GM23338 (cell line): Measurements from ENCODE around the gene CAMTA1. TPM values are rescaled to one million over a fixed set of nuclear protein-coding genes. Genes with fewer than 3 reads are reported as not detected.

Source experiments
- ATAC-seq: fragments of 200-7000 bp; cut with Tn5 transposase; 3 replicates; pipeline ENCODE4 v1.9.1; 2020
- DNase-seq: peaks from one replicate; pipeline ENCODE4 v3.0.0-alpha.2; 2015; ENCODE audit warnings: low spot score
- H2AFZ ChIP-seq: fragments of 200-600 bp; sonication (generic); 2 replicates; pipeline ENCODE4 v1.8.0; 2016; ENCODE audit warnings: antibody characterized with exemption, mild to moderate bottlenecking, moderate library complexity
- H3F3A ChIP-seq: fragments of 200-600 bp; sonication (generic); replicated peaks from 2 replicates; pipeline ENCODE4 v1.8.0; 2017; ENCODE audit warnings: antibody characterized with exemption, mixed run types, low read depth
- H3K27ac ChIP-seq: fragments of 200-600 bp; sonication (generic); 2 replicates; pipeline ENCODE4 v1.6.1; 2016; ENCODE audit warnings: low read depth
- H3K27me3 ChIP-seq: fragments of 200-600 bp; sonication (generic); 2 replicates; pipeline ENCODE4 v1.8.0; 2016; ENCODE audit warnings: mild to moderate bottlenecking, mixed run types, moderate library complexity; ENCODE audit not compliant: insufficient read depth
- H3K36me3 ChIP-seq: fragments of 200-600 bp; sonication (generic); 2 replicates; pipeline ENCODE4 v1.8.0; 2016; ENCODE audit warnings: mild to moderate bottlenecking; ENCODE audit not compliant: insufficient read depth
- H3K4me1 ChIP-seq: fragments of 200-600 bp; sonication (generic); 2 replicates; pipeline ENCODE4 v1.8.0; 2016; ENCODE audit warnings: mild to moderate bottlenecking, moderate library complexity; ENCODE audit not compliant: insufficient read depth
- H3K4me2 ChIP-seq: fragments of 200-600 bp; sonication (generic); 2 replicates; pipeline ENCODE4 v1.7.1; 2017; ENCODE audit warnings: mixed run types
- H3K4me3 ChIP-seq: fragments of 200-600 bp; sonication (generic); 2 replicates; pipeline ENCODE4 v1.6.1; 2016; ENCODE audit warnings: mixed run types
- H3K79me2 ChIP-seq: fragments of 200-600 bp; sonication (generic); replicated peaks from 2 replicates; pipeline ENCODE4 v1.8.0; 2017; ENCODE audit warnings: mild to moderate bottlenecking; ENCODE audit not compliant: insufficient read depth
- H3K9me2 ChIP-seq: fragments of 200-600 bp; sonication (generic); 2 replicates; pipeline ENCODE4 v1.8.0; 2017; ENCODE audit not compliant: insufficient read depth
- H4K20me1 ChIP-seq: fragments of 200-600 bp; sonication (generic); replicated peaks from 2 replicates; pipeline ENCODE4 v1.8.0; 2017; ENCODE audit warnings: mild to moderate bottlenecking; ENCODE audit not compliant: insufficient read depth
- H3K27ac Mint-ChIP-seq: 2 replicates; pipeline ENCODE4 v1.8.0; 2020; ENCODE audit warnings: inconsistent platforms, mild to moderate bottlenecking, moderate library complexity, mixed read lengths
- H3K27me3 Mint-ChIP-seq: 3 replicates; pipeline ENCODE4 v1.8.0; 2022; ENCODE audit warnings: low read depth, mild to moderate bottlenecking, moderate library complexity, mixed read lengths, inconsistent platforms; ENCODE audit not compliant: insufficient read depth, poor library complexity
- H3K36me3 Mint-ChIP-seq: 3 replicates; pipeline ENCODE4 v1.8.0; 2021; ENCODE audit warnings: low read depth, mild to moderate bottlenecking, inconsistent platforms, moderate library complexity, mixed read lengths
- H3K4me1 Mint-ChIP-seq: 3 replicates; pipeline ENCODE4 v1.8.0; 2020; ENCODE audit warnings: mild to moderate bottlenecking, inconsistent platforms, mixed read lengths
- H3K4me3 Mint-ChIP-seq: 3 replicates; pipeline ENCODE4 v1.8.0; 2021; ENCODE audit warnings: moderate library complexity, mild to moderate bottlenecking, inconsistent platforms, mixed read lengths
- H3K9me3 Mint-ChIP-seq: 3 replicates; pipeline ENCODE4 v1.8.0; 2020; ENCODE audit warnings: moderate library complexity, mild to moderate bottlenecking, inconsistent platforms, mixed read lengths
- CREB1 ChIP-seq: fragments of 250-450 bp; sonication (Bioruptor Pico); IDR thresholded peaks from 2 replicates; pipeline ENCODE4 v1.5.0; 2020; ENCODE audit warnings: low read depth, mild to moderate bottlenecking, moderate library complexity
- ETS1 ChIP-seq: IDR thresholded peaks from 2 replicates; pipeline ENCODE4 v1.6.1; 2016; ENCODE audit warnings: antibody characterized with exemption
- EZH2 ChIP-seq: fragments of 200-600 bp; sonication (generic); IDR thresholded peaks from one replicate; pipeline ENCODE4 v1.8.0; 2017; ENCODE audit warnings: antibody characterized with exemption, mild to moderate bottlenecking, low read depth; ENCODE audit not compliant: unreplicated experiment
- EZH2phosphoT487 ChIP-seq: fragments of 200-600 bp; sonication (generic); IDR thresholded peaks from one replicate; pipeline ENCODE4 v1.8.1; 2018; ENCODE audit warnings: antibody characterized with exemption; ENCODE audit not compliant: unreplicated experiment
- JUNB ChIP-seq: IDR thresholded peaks from one replicate; pipeline ENCODE4 v1.6.1; 2016; ENCODE audit warnings: antibody characterized with exemption; ENCODE audit not compliant: unreplicated experiment
- NANOG ChIP-seq: IDR thresholded peaks from 2 replicates; pipeline ENCODE4 v1.6.1; 2016; ENCODE audit warnings: antibody characterized with exemption, borderline replicate concordance
- POLR2AphosphoS5 ChIP-seq: IDR thresholded peaks from 2 replicates; pipeline ENCODE4 v1.6.1; 2016; ENCODE audit warnings: antibody characterized with exemption, low read depth
- ZNF114 ChIP-seq: fragments of 250-450 bp; sonication (Bioruptor Pico); IDR thresholded peaks from 2 replicates; pipeline ENCODE4 v1.5.0; 2020; ENCODE audit warnings: mild to moderate bottlenecking, moderate library complexity
- ZNF331 ChIP-seq: fragments of 250-450 bp; sonication (Bioruptor Pico); IDR thresholded peaks from 2 replicates; pipeline ENCODE4 v1.5.0; 2020; ENCODE audit warnings: low read depth, mild to moderate bottlenecking, moderate library complexity
- polyA plus RNA-seq: library from polyadenylated mRNA; unstranded; fragments of >200 nt; fragmentation: Nextera tagmentation; extraction: Ambion mirVana; gene quantifications from 2 replicates; pipeline ENCODE4 v1.2.1, GENCODE V29; 2016
- total RNA-seq: library from RNA; depleted of rRNA; stranded (reverse); fragments of >200 nt; shearing (Covaris generic); gene quantifications from 2 replicates; pipeline ENCODE4 v1.2.3, GENCODE V29; 2014
- TF ChIP-seq, protein P1 (sequence below), 2 experiments: fragments of 200-600 bp in 1 of 2; sonication (generic) in 1 of 2; conservative IDR thresholded peaks; 2 replicates each; pipeline versions ENCODE4 v1.5.1 to v1.6.1; 2016 to 2017; ENCODE audit warnings: antibody characterized with exemption in 2 of 2, low read depth in 2 of 2, mild to moderate bottlenecking in 2 of 2, moderate library complexity in 1 of 2

CAMTA1 gene
- total and polyA plus RNA-seq, 2 experiments from 2014 or later = 115 to 519 TPM

GRCh38 chr1:7704214-7705047 lies 919.2 kb downstream of the CAMTA1 start:
- DNase-seq = peak; percentile 96
- Histone ChIP-seq H4K20me1 (no peaks in the 10 kb centered on the region; the same call in 1 of the 2 replicates), H3K27me3 (peaks cover 30% of the 10 kb centered on the region), H3K4me1 (peaks cover 11% of the 10 kb centered on the region), H3K9me2 (no peaks in the 10 kb centered on the region), H3K4me2 (no peak overlapping the region), H2AFZ (no peak overlapping the region), H3K36me3 (no peaks in the 10 kb centered on the region), H3F3A (peaks cover 5% of the 10 kb centered on the region), H3K79me2 (no peaks in the 10 kb centered on the region), H3K27ac (no peak overlapping the region), H3K4me3 (peak overlapping the region; percentile 48; the same call in 1 of the 2 replicates)
- Mint-ChIP-seq H3K4me3 (peak overlapping the region; percentile 68; the same call in 2 of the 3 replicates), H3K9me3 (peaks cover 3% of the 10 kb centered on the region; the same call in 2 of the 3 replicates), H3K4me1 (peaks cover 18% of the 10 kb centered on the region), H3K27me3 (peaks cover 25% of the 10 kb centered on the region), H3K27ac (no peak overlapping the region), H3K36me3 (peaks cover 6% of the 10 kb centered on the region; the same call in 1 of the 3 replicates)
- TF ChIP-seq, protein P1, sequence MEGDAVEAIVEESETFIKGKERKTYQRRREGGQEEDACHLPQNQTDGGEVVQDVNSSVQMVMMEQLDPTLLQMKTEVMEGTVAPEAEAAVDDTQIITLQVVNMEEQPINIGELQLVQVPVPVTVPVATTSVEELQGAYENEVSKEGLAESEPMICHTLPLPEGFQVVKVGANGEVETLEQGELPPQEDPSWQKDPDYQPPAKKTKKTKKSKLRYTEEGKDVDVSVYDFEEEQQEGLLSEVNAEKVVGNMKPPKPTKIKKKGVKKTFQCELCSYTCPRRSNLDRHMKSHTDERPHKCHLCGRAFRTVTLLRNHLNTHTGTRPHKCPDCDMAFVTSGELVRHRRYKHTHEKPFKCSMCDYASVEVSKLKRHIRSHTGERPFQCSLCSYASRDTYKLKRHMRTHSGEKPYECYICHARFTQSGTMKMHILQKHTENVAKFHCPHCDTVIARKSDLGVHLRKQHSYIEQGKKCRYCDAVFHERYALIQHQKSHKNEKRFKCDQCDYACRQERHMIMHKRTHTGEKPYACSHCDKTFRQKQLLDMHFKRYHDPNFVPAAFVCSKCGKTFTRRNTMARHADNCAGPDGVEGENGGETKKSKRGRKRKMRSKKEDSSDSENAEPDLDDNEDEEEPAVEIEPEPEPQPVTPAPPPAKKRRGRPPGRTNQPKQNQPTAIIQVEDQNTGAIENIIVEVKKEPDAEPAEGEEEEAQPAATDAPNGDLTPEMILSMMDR (conservative IDR thresholded peaks at IDR 0.05; ENCODE audit: low read depth in 2 of 2) = no peak
- TF ChIP-seq POLR2AphosphoS5 = peak; percentile 38; the same call in 1 of the 2 replicates
- TF ChIP-seq ETS1 = no peak
- TF ChIP-seq CREB1 = peak; percentile 83
- peak; percentile 87 for ATAC-seq

DNA sequence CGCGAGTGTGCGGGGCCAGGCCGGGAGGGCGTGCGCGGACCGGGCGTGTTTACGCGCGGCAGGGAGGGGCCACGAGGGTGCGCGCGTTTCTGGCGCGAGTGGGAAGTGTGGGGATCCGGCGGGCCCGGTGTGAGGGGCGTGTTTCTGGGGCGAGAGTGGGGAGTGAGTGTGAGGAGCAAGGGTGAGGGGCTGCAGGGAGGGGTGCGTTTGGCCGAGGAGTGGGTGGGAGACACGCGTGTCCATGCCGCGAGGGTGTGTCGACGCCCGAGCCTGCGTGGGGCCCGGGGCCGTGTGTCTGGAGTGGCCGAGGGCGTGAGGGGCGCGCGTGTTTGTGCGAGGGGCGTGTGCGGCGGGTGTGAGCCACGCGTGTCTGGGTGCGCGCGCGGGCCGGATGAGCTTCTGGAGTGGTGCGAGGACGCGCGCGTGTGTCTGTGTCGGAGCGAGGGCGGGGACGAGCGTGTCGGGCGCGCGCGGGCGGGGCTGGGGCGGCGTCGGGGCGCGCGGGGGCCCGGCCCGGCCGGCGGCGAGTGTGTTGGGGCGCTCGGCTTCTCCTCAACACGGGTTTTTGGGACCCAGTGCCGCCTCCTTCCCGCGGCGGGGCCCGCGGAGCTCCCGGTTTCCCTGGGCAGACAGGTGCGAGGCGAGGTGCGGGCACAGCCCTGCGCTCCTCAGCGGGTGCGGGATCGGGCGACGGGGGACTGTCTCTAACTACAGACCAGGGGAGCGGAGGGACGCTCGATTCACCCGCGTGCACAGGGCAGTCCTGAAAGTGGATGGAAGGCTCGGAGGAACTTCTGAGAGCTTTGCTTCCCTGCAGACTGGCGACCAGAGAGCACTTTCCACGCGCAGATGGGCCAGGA lies 920.0 kb downstream of the CAMTA1 start:
- peaks cover 25% of the 10 kb centered on the region for H3K27me3 Mint-ChIP-seq
- peak; percentile 76 for DNase-seq

More for the DNA sequence above, 920.0 kb downstream of the CAMTA1 start:
- Mint-ChIP-seq H3K36me3 (peaks cover under 1% of the 10 kb centered on the region; the same call in 1 of the 3 replicates), H3K4me3 (peak overlapping the region; percentile 68), H3K9me3 (peaks cover 3% of the 10 kb centered on the region; the same call in 2 of the 3 replicates), H3K27ac (no peak overlapping the region), H3K4me1 (peaks cover 18% of the 10 kb centered on the region)
- Histone ChIP-seq H3K9me2 (no peaks in the 10 kb centered on the region), H3K4me2 (peak overlapping the region; percentile 64), H3F3A (peaks cover 5% of the 10 kb centered on the region), H3K27ac (no peak overlapping the region), H3K27me3 (peaks cover 30% of the 10 kb centered on the region), H3K79me2 (no peaks in the 10 kb centered on the region), H4K20me1 (no peaks in the 10 kb centered on the region; the same call in 1 of the 2 replicates), H3K4me3 (peak overlapping the region; percentile 48; the same call in 1 of the 2 replicates), H2AFZ (no peak overlapping the region), H3K4me1 (peaks cover 11% of the 10 kb centered on the region), H3K36me3 (no peaks in the 10 kb centered on the region)
- no peak for TF ChIP-seq POLR2AphosphoS5
- TF ChIP-seq ZNF114 (CRISPR knock-in tag) = 0 out of 2 replicates have a peak, but pooled peaks have one; percentile 64
- TF ChIP-seq CREB1 = no peak
- TF ChIP-seq, protein P1 (conservative IDR thresholded peaks at IDR 0.05; ENCODE audit: low read depth in 2 of 2) = no peak
- no peak for TF ChIP-seq EZH2
- TF ChIP-seq ZNF331 (CRISPR knock-in tag) = peak; percentile 34; the same call in 1 of the 2 replicates
- no peak for TF ChIP-seq EZH2phosphoT487
- no peak for TF ChIP-seq NANOG
- TF ChIP-seq JUNB = no peak
- peak; percentile 24 for ATAC-seq
